M059J (cell line): Measurements from ENCODE around the gene IGFBP5. TPM values are rescaled to one million over a fixed set of nuclear protein-coding genes. Genes with fewer than 3 reads are reported as not detected.
A peak's percentile ranks its signal among the peaks of the same experiment; 100 is the strongest.

Experiments used
- DNase-seq: peaks from one replicate; pipeline ENCODE4 v3.0.0-alpha.2; 2012; ENCODE audit warnings: low read depth
- total RNA-seq: library from RNA; depleted of rRNA; stranded (reverse); fragments of >200 nt; shearing (Covaris generic); gene quantifications from 2 replicates; pipeline ENCODE4 v1.2.3, GENCODE V29; 2014; rRNA removed

Gene IGFBP5
- total RNA-seq, result 677 and 1,398 TPM in 2 replicates

- peak; percentile 83 for DNase-seq
Observed at GRCh38 chr2:216695401-216695821, at the start of gene IGFBP5. TSS of gene IGFBP5 (minus strand) at chr2:216695549. CDS start at chr2:216694775, 774 bp downstream.

GRCh38 chr2:216743781-216744180, 48.4 kb upstream of the IGFBP5 start:
- no peak for DNase-seq

- no peak for DNase-seq
Observed at GRCh38 chr2:216742411-216742810, 47.1 kb upstream of the IGFBP5 start.

GRCh38 chr2:216741223-216741593, 45.9 kb upstream of the IGFBP5 start:
- DNase-seq, result no peak

- DNase-seq, result peak; percentile 66
Observed at GRCh38 chr2:216740557-216741222, 45.3 kb upstream of the IGFBP5 start.

GRCh38 chr2:216739035-216739434, 43.7 kb upstream of the IGFBP5 start:
- peak; percentile 6 for DNase-seq

- no peak for DNase-seq
Observed at GRCh38 chr2:216737676-216738075, 42.3 kb upstream of the IGFBP5 start.

- DNase-seq, result no peak
Observed at GRCh38 chr2:216736326-216736725, 41.0 kb upstream of the IGFBP5 start.

- no peak for DNase-seq
Observed at GRCh38 chr2:216735668-216736067, 40.3 kb upstream of the IGFBP5 start.

- DNase-seq, result no peak
Observed at GRCh38 chr2:216735086-216735485, 39.7 kb upstream of the IGFBP5 start.

GRCh38 chr2:216733046-216733445, 37.7 kb upstream of the IGFBP5 start:
- DNase-seq, result no peak

- no peak for DNase-seq
Observed at GRCh38 chr2:216732334-216732733, 37.0 kb upstream of the IGFBP5 start.

GRCh38 chr2:216731465-216731864, 36.1 kb upstream of the IGFBP5 start:
- no peak for DNase-seq

GRCh38 chr2:216730871-216731270, 35.5 kb upstream of the IGFBP5 start:
- no peak for DNase-seq

GRCh38 chr2:216727346-216728122, 32.2 kb upstream of the IGFBP5 start:
- DNase-seq, result peak; percentile 54

- DNase-seq, result no peak
Observed at GRCh38 chr2:216724190-216724589, 28.8 kb upstream of the IGFBP5 start.

- DNase-seq, result peak; percentile 71
Observed at GRCh38 chr2:216721141-216721540, 25.8 kb upstream of the IGFBP5 start.

GRCh38 chr2:216720722-216721121, 25.4 kb upstream of the IGFBP5 start:
- no peak for DNase-seq

- no peak for DNase-seq
Observed at GRCh38 chr2:216717907-216718615, 22.7 kb upstream of the IGFBP5 start.

- peak; percentile 51 for DNase-seq
Observed at GRCh38 chr2:216717491-216717901, 22.1 kb upstream of the IGFBP5 start.

GRCh38 chr2:216716109-216716508, 20.8 kb upstream of the IGFBP5 start:
- no peak for DNase-seq

- no peak for DNase-seq
Observed at GRCh38 chr2:216715402-216715974, 20.1 kb upstream of the IGFBP5 start.
